HG02759 (cell line): Measurements from ENCODE around the gene SESTD1.

Experiments used
- ATAC-seq: cut with Tn5 transposase; IDR thresholded peaks from one replicate; pipeline ENCODE4 v1.9.1; 2021; ENCODE audit warnings: mild to moderate bottlenecking, moderate library complexity; ENCODE audit not compliant: unreplicated experiment

Gene SESTD1, protein sequence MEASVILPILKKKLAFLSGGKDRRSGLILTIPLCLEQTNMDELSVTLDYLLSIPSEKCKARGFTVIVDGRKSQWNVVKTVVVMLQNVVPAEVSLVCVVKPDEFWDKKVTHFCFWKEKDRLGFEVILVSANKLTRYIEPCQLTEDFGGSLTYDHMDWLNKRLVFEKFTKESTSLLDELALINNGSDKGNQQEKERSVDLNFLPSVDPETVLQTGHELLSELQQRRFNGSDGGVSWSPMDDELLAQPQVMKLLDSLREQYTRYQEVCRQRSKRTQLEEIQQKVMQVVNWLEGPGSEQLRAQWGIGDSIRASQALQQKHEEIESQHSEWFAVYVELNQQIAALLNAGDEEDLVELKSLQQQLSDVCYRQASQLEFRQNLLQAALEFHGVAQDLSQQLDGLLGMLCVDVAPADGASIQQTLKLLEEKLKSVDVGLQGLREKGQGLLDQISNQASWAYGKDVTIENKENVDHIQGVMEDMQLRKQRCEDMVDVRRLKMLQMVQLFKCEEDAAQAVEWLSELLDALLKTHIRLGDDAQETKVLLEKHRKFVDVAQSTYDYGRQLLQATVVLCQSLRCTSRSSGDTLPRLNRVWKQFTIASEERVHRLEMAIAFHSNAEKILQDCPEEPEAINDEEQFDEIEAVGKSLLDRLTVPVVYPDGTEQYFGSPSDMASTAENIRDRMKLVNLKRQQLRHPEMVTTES

GRCh38 chr2:179264368-179265081 lies at the start of gene SESTD1:
Gene SESTD1 (minus strand): TSS chr2:179264832. CDS start chr2:179191841, 72,991 bp downstream.
- ATAC-seq = peak; percentile 76

- ATAC-seq = no peak
These were observed 48.4 kb upstream of the SESTD1 start for GRCh38 chr2:179313057-179313456.

GRCh38 chr2:179311101-179311500 lies 46.5 kb upstream of the SESTD1 start:
- ATAC-seq = no peak

GRCh38 chr2:179307616-179308371 lies 43.2 kb upstream of the SESTD1 start:
- no peak for ATAC-seq

DNA sequence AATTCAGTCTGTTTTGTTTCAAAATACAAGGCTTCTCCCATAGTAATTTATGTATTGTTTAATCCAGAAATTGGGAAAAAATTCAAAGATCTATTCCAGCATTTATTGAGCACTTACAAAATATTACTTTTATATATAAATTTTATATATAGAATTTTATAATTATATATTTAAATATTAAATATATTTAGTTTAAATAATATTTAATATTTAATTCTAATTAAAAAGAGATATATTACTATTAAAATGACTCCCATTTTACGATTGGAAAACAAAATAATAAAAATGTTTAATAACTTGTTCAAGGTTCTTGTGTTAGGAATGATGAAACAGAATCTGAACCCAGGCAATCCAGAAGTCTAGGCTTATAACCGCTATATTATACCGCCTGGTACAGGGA lies 40.5 kb upstream of the SESTD1 start:
- ATAC-seq = no peak

GRCh38 chr2:179304424-179304823 lies 39.8 kb upstream of the SESTD1 start:
- ATAC-seq = no peak

- no peak for ATAC-seq
These were observed 38.3 kb upstream of the SESTD1 start for GRCh38 chr2:179302764-179303571.

- no peak for ATAC-seq
These were observed 37.5 kb upstream of the SESTD1 start for GRCh38 chr2:179302149-179302548.

GRCh38 chr2:179298666-179299065 lies 34.0 kb upstream of the SESTD1 start:
- ATAC-seq = no peak

DNA sequence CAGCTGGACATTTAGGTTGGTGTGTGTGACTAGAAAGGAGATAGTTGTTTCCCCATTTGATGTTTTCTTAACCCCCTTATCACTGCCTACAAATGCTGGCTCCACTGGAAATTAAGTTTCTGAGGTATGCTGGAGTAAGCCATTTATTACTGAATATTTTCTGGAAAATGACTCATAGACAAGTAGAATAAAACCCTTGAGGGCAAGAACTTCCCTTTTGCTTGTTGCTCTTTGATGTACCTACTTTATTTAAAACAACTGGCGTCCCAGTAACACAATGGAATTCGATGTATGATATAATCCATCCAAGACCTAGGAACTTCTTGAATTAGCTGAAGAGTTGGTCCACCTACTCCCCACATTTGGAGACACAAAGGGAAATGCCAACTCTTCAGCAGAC lies 33.3 kb upstream of the SESTD1 start:
- no peak for ATAC-seq

DNA sequence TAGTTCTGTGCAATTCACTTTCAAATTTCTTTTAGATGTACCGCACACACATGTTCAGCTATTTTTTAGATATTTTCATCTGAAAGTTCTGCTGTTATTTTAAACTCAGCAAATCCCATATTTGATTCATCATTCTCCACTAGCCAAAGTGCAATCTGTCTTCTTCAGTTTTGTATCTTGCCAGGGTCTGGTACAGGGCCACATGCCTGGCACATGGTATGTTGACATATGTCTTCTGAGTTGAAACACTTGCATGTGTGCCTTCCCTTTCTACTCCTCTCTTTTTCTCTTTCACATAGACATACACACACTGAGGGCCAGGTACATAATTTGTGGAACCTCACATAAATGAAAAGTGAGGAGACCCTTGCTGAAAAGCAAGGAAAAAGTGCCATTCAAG lies 25.7 kb upstream of the SESTD1 start:
- ATAC-seq = no peak

GRCh38 chr2:179285060-179285459 lies 20.4 kb upstream of the SESTD1 start:
- ATAC-seq = no peak

DNA sequence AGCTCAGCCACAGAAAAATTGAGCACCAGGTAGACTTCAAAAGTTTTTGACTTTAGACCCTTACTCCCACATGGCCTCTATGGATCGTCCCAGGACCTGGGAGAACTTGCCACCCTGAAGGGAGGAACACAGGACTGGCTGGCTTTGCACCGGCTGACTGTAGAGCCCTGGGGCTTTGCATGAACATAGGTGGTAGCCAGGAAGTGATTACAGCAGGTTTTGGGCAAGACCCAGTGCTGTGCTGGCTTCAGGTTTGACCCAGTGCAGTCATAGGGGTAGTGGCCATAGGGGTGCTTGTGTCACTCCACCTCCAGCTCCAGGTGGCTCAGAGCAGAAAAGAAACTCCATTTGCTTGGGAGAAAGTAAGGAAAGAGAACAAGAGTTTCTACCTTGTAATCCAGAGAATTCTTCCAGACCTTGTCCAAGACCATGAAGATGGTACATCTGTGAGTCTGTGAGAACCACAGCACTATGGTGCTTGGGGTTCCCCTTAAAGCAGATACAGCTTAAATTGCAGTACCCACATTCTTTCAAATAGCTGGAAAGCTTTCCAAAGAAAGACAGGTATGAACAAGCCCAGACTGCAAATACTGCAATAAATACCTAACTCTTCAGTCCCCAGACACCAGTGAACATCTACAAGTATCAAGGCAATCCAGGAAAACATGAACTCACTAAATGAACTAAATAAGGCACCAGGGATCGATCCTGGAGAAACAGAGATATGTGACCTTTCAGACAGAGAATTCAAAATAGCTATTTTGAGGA lies 13.0 kb upstream of the SESTD1 start:
- no peak for ATAC-seq

- peak; percentile 12 for ATAC-seq
These were observed 10.8 kb upstream of the SESTD1 start for GRCh38 chr2:179275253-179276012.

DNA sequence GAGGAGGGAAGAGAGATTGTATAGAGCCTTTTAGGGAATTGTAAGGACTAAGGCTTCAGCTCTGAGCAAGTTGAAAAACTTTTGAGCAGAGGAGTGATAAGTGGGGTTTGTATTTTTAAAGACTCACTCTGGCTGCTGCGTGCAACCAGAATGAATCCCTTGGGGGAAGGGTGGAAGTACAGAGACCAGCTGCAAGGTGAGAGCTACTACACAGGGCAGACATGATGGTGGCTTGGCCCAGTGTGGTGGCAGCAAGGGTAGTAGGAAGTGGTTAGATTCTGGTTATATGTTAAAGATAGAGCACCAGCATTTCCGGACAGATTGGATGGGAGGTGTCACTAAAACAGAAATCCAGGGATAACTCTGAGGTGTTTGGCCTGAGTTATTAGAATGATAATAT lies 10.1 kb upstream of the SESTD1 start:
- ATAC-seq = peak; percentile 97

DNA sequence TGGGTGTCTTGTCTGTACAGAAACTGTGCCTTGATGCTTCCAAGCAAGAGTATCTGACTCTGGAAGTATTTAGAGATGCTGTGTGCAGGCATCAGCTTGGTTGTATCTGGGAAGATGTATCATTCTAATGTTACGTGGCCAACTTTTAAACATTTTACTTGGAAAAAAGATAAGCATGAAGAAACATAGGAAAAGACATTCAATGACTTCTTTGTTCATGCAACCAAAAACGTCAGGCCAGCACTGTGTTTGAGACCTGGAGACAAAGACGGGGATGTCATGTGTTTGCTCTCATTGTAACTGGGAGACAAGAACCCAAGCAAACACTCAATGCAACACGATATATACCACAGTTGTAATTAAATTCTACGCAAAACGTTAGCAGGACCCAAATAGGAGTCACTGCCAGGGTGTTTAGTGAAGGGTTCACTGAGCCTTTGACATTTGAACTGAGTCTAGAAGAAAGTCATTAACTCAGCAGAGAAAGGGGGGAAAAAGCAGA lies 8.9 kb upstream of the SESTD1 start:
- no peak for ATAC-seq

DNA sequence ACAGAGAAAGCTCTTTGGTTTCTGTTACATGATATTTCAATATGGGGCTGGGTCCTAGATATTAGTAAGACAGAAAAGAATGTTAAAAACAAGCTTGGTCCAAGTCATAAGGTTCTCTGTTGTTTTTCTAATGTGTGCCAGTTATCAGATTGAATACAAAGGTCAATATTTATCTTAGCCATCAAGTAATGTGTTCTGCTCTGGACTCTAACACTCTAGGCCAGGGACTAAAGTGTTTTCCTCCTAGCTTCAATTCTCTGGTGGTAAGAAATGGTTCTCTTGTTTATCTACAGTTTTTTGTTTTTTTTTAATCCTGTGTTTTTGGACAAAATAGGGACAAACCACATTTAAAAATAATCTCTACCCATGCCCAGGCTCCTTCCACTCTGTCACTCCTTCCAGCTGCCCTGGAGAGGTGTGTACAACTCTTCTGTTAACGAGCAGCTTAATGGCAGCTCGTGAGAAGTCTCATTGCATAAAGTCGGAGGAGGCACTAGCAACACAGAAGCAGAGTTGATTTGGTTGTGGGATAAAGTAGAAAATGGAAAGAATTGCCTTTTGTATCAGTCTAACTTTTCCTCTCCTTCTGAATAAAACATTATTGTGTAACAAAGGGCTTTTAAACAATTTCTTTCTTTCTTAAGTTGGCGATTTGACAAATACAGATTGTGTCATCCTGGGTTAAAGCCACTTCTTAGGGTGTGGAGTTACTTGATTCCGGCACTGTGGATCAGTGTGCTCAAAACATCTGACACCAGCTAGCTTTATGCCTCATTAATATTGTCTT lies 8.0 kb upstream of the SESTD1 start:
- ATAC-seq = no peak

- ATAC-seq = no peak
These were observed 6.1 kb upstream of the SESTD1 start for GRCh38 chr2:179270689-179271088.
